Renal pelvis (tissue), 4 donors: ENCODE measurements around the gene ITGA1. TPM values are rescaled to one million over a fixed set of nuclear protein-coding genes. Genes with fewer than 3 reads are reported as not detected.
A peak's percentile ranks its signal among the peaks of the same experiment; 100 is the strongest.
"Not testable (repeated sequence)": the region's sequence is repeated elsewhere in the genome, so short reads cannot be mapped to it uniquely, and the experiment has no call there.

Experiments
- DNase-seq: peaks from one replicate; pipeline ENCODE4 v3.0.0-alpha.2; 2013
- polyA plus RNA-seq, 3 donors: library from polyadenylated mRNA; unstranded; fragments of 120-200 nt; gene quantifications; one replicate each; pipeline ENCODE4 v1.2.1, GENCODE V29; 2013; ENCODE audit not compliant: insufficient read length in 3 of 3

ITGA1 gene
- polyA plus RNA-seq, 3 donors = 46.8 to 57.6 (median 49.1) TPM

GRCh38 chr5:52822437-52822836 is 34.7 kb downstream of the ITGA1 start:
- DNase-seq = peak; percentile 47

GRCh38 chr5:52824827-52825226 is 37.1 kb downstream of the ITGA1 start:
- DNase-seq = no peak

- DNase-seq = no peak
Measured at GRCh38 chr5:52825826-52826225, 38.1 kb downstream of the ITGA1 start.

GRCh38 chr5:52827815-52828214 is 40.1 kb downstream of the ITGA1 start:
- no peak for DNase-seq

- DNase-seq = no peak
Measured at GRCh38 chr5:52829664-52830063, 41.9 kb downstream of the ITGA1 start.

GRCh38 chr5:52830650-52831049 is 42.9 kb downstream of the ITGA1 start:
- DNase-seq = no peak

GRCh38 chr5:52831786-52832511 is 44.2 kb downstream of the ITGA1 start:
- DNase-seq = no peak

GRCh38 chr5:52834320-52834719 is 46.6 kb downstream of the ITGA1 start:
- no peak for DNase-seq

GRCh38 chr5:52837068-52837467 is 49.4 kb downstream of the ITGA1 start:
- DNase-seq = no peak

GRCh38 chr5:52837591-52838001 is 49.9 kb downstream of the ITGA1 start:
- no peak for DNase-seq

GRCh38 chr5:52838326-52839015 is 50.8 kb downstream of the ITGA1 start:
- no peak for DNase-seq

- no peak for DNase-seq
Measured at GRCh38 chr5:52839285-52839684, 51.6 kb downstream of the ITGA1 start.

GRCh38 chr5:52840277-52841050 is 52.7 kb downstream of the ITGA1 start:
- no peak for DNase-seq

- DNase-seq = no peak
Measured at GRCh38 chr5:52841114-52841513, 53.4 kb downstream of the ITGA1 start.

GRCh38 chr5:52842111-52842510 is 54.4 kb downstream of the ITGA1 start:
- DNase-seq = no peak

GRCh38 chr5:52844885-52845284 is 57.2 kb downstream of the ITGA1 start:
- DNase-seq = peak; percentile 83

- DNase-seq = no peak
Measured at GRCh38 chr5:52846182-52846842, 58.6 kb downstream of the ITGA1 start.

GRCh38 chr5:52848688-52849087 is 61.0 kb downstream of the ITGA1 start:
- not testable (repeated sequence) for DNase-seq

- DNase-seq = no peak
Measured at GRCh38 chr5:52849544-52849943, 61.8 kb downstream of the ITGA1 start.

- no peak for DNase-seq
Measured at GRCh38 chr5:52853650-52854049, 65.9 kb downstream of the ITGA1 start.

- DNase-seq = no peak
Measured at GRCh38 chr5:52854301-52854700, 66.6 kb downstream of the ITGA1 start.

GRCh38 chr5:52854949-52855348 is 67.2 kb downstream of the ITGA1 start:
- no peak for DNase-seq
